ENCODE data around the gene RAVER2. TPM values are rescaled to one million over a fixed set of nuclear protein-coding genes. Genes with fewer than 3 reads are reported as not detected.

RAVER2 gene
- total RNA-seq, 1 experiment from 2014 or later: 20.3 TPM

GRCh38 chr1:64872067-64872466 lies 127.2 kb downstream of the RAVER2 start (continued):
- no peak for TF ChIP-seq CTCF (IDR thresholded peaks at IDR 0.05)

GRCh38 chr1:64873576-64873975 lies 128.7 kb downstream of the RAVER2 start:
- no peaks in the 10 kb centered on the region for H3K9me3 Mint-ChIP-seq
- no peak overlapping the region for H3K4me3 Mint-ChIP-seq
- no peak overlapping the region for H3K27ac Mint-ChIP-seq
- H3K4me1 Mint-ChIP-seq: peaks cover 9% of the 10 kb centered on the region
- ChIA-PET POLR2A (no interaction called here), CTCF (interaction anchor here (1.2 kb wide), 1 partner anchor 49 kb away, joined by 3 read pairs; no protein-coding TSS in a partner anchor)
- H3K36me3 Mint-ChIP-seq: peaks cover 3% of the 10 kb centered on the region
- DNase-seq (ENCODE audit: low spot score) (no peak), ATAC-seq (no peak)
- TF ChIP-seq NR3C1 (CRISPR knock-in tag; conservative IDR thresholded peaks at IDR 0.05; ENCODE audit: low read depth): no peak
- no peak for TF ChIP-seq ZNF423 (CRISPR knock-in tag; IDR thresholded peaks at IDR 0.05)
- TF ChIP-seq ESRRA (CRISPR knock-in tag; IDR thresholded peaks at IDR 0.05; ENCODE audit: borderline replicate concordance): no peak
- TF ChIP-seq ZSCAN18 (CRISPR knock-in tag; IDR thresholded peaks at IDR 0.05): no peak
- no peak for TF ChIP-seq MYBL2 (CRISPR knock-in tag; IDR thresholded peaks at IDR 0.05)
- no peak for TF ChIP-seq TCF7 (CRISPR knock-in tag; IDR thresholded peaks at IDR 0.05; ENCODE audit: low read depth)
- no peak for TF ChIP-seq NR2C2 (CRISPR knock-in tag; IDR thresholded peaks at IDR 0.05)
- TF ChIP-seq CREM (CRISPR knock-in tag; IDR thresholded peaks at IDR 0.05): no peak
- no peak for TF ChIP-seq NFATC4 (CRISPR knock-in tag; IDR thresholded peaks at IDR 0.05)
- no peak for TF ChIP-seq FOXP4 (CRISPR knock-in tag; IDR thresholded peaks at IDR 0.05)
- TF ChIP-seq IRF2 (CRISPR knock-in tag; IDR thresholded peaks at IDR 0.05; ENCODE audit: borderline replicate concordance, low read depth): no peak
- TF ChIP-seq ARID4B (CRISPR knock-in tag; IDR thresholded peaks at IDR 0.05; ENCODE audit: borderline replicate concordance): no peak
- no peaks in the 10 kb centered on the region for H3K27me3 Mint-ChIP-seq (ENCODE audit: low read depth)

GRCh38 chr1:64874666-64875065 lies 129.8 kb downstream of the RAVER2 start:
- Mint-ChIP-seq H3K27ac (no peak overlapping the region), H3K4me1 (peaks cover 9% of the 10 kb centered on the region), H3K4me3 (no peak overlapping the region), H3K36me3 (peaks cover 6% of the 10 kb centered on the region; the same call in 1 of the 2 replicates), H3K27me3 (ENCODE audit: low read depth) (no peaks in the 10 kb centered on the region), H3K9me3 (no peaks in the 10 kb centered on the region)
- ATAC-seq: no peak
- ChIA-PET POLR2A (no interaction called here), CTCF (no interaction called here)
- no peak for DNase-seq (ENCODE audit: low spot score)
- TF ChIP-seq GABPB1 (CRISPR knock-in tag; IDR thresholded peaks at IDR 0.05) (no peak), ELF4 (CRISPR knock-in tag; IDR thresholded peaks at IDR 0.05; ENCODE audit: low read depth) (no peak), RORB (CRISPR knock-in tag; IDR thresholded peaks at IDR 0.05) (no peak), ZNF281 (CRISPR knock-in tag; IDR thresholded peaks at IDR 0.05) (no peak), ZBTB43 (CRISPR knock-in tag; IDR thresholded peaks at IDR 0.05) (no peak), SOX15 (CRISPR knock-in tag; IDR thresholded peaks at IDR 0.05) (no peak), E2F4 (CRISPR knock-in tag; IDR thresholded peaks at IDR 0.05; ENCODE audit: borderline replicate concordance, low read depth) (no peak)
